ENCODE results near the gene GPC6. TPM values are rescaled to one million over a fixed set of nuclear protein-coding genes. Genes with fewer than 3 reads are reported as not detected.

GPC6 gene
- total and polyA plus RNA-seq, 2 donors (not counting 1 experiment from before 2014, with no cell fraction given), result not detected

DNA sequence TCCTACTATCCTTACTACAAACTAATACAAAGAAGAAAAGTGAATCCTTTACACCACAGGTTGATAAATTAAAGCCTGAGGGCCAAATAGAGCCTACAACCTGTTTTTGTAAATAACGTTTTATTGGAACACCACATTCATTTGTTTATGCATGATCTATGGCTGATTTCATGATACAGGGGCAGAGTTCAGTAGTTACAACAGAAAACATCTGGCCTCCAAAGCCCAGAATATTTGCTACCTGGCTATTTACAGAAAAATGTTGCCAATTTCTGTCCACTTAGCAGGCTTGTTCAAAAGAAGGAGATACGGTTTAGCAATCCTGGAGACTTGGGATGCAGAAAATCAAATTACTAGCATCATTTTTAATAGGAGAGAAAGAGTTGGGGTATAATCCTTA is 1228.8 kb downstream of the GPC6 start:
- H3K27me3 Mint-ChIP-seq, result peaks cover 11% of the 10 kb centered on the region
- no peak overlapping the region for H3K27ac Mint-ChIP-seq
- TF ChIP-seq, protein P1, sequence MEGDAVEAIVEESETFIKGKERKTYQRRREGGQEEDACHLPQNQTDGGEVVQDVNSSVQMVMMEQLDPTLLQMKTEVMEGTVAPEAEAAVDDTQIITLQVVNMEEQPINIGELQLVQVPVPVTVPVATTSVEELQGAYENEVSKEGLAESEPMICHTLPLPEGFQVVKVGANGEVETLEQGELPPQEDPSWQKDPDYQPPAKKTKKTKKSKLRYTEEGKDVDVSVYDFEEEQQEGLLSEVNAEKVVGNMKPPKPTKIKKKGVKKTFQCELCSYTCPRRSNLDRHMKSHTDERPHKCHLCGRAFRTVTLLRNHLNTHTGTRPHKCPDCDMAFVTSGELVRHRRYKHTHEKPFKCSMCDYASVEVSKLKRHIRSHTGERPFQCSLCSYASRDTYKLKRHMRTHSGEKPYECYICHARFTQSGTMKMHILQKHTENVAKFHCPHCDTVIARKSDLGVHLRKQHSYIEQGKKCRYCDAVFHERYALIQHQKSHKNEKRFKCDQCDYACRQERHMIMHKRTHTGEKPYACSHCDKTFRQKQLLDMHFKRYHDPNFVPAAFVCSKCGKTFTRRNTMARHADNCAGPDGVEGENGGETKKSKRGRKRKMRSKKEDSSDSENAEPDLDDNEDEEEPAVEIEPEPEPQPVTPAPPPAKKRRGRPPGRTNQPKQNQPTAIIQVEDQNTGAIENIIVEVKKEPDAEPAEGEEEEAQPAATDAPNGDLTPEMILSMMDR (IDR thresholded peaks at IDR 0.05), result no peak
- no peak for TF ChIP-seq EZH2 (IDR thresholded peaks at IDR 0.05; ENCODE audit: borderline replicate concordance, insufficient read depth, low read depth, low read length, poor library complexity, severe bottlenecking)
- Histone ChIP-seq H3K4me3 (ENCODE audit: control extremely low read depth in 1 of 5, extremely low read depth in 1 of 5, insufficient read depth in 1 of 5, low read depth in 2 of 5, low read length in 4 of 5) (no peak overlapping the region), H3K9ac (ENCODE audit: low read length) (no peak overlapping the region), H3K36me3 (replicated peaks in 1 of 2; ENCODE audit: control extremely low read depth in 1 of 2, control insufficient read depth in 1 of 2, extremely low read depth in 1 of 2, insufficient read depth in 2 of 2, low read length in 1 of 2) (no peaks in the 10 kb centered on the region), H3K27ac (ENCODE audit: low read length in 2 of 2) (no peak overlapping the region), H3K9me3 (ENCODE audit: control extremely low read depth in 1 of 3, control insufficient read depth in 2 of 3, insufficient read depth in 1 of 3, low read length in 2 of 3) (no peaks in the 10 kb centered on the region), H3K4me1 (ENCODE audit: control insufficient read depth in 2 of 2, insufficient read depth in 2 of 2, low read length in 2 of 2) (no peaks in the 10 kb centered on the region), H2AFZ (ENCODE audit: insufficient read depth, low read depth, low read length, poor library complexity, severe bottlenecking) (no peak overlapping the region), H3K27me3 (replicated peaks in 1 of 4; ENCODE audit: control extremely low read depth in 1 of 4, control insufficient read depth in 3 of 4, insufficient read depth in 4 of 4, low read length in 3 of 4) (no peaks in the 10 kb centered on the region), H3K79me2 (ENCODE audit: control insufficient read depth, insufficient read depth, low read length) (no peaks in the 10 kb centered on the region), H3K4me2 (replicated peaks; ENCODE audit: low read depth, low read length, poor library complexity, severe bottlenecking) (no peak overlapping the region), H4K20me1 (ENCODE audit: control insufficient read depth, insufficient read depth, low read length, poor library complexity, severe bottlenecking) (no peaks in the 10 kb centered on the region)
- ATAC-seq (ENCODE audit: low read depth) (no peak), DNase-seq (no peak)
- H3K9me3 Mint-ChIP-seq (ENCODE audit: insufficient read depth), result no peaks in the 10 kb centered on the region
- ChIA-PET CTCF (interaction anchor here (1.9 kb wide), 1 partner anchor 19 kb away, joined by 4 read pairs; no protein-coding TSS in a partner anchor), POLR2A (no interaction called here)
- intact Hi-C loops (cut with micrococcal nuclease), result no loop called here
- no peaks in the 10 kb centered on the region for H3K4me1 Mint-ChIP-seq
- no CpG with 5 or more reads among the region's 2 CpGs for WGBS (ENCODE audit: insufficient coverage)
- no peak overlapping the region for H3K4me3 Mint-ChIP-seq

Small RNA genes lying within 50 kb of the gene (small RNA-seq; reads per million reads assigned to genes)
- not detected for gene RNA5SP35 (ENCODE audit: insufficient read length, low read depth, low replicate concordance)

Data from B cell (primary cell).